Measurements from ENCODE around the gene HSDL2.
"Not testable (repeated sequence)": the region's sequence is repeated elsewhere in the genome, so short reads cannot be mapped to it uniquely, and the experiment has no call there.

Gene HSDL2

DNA sequence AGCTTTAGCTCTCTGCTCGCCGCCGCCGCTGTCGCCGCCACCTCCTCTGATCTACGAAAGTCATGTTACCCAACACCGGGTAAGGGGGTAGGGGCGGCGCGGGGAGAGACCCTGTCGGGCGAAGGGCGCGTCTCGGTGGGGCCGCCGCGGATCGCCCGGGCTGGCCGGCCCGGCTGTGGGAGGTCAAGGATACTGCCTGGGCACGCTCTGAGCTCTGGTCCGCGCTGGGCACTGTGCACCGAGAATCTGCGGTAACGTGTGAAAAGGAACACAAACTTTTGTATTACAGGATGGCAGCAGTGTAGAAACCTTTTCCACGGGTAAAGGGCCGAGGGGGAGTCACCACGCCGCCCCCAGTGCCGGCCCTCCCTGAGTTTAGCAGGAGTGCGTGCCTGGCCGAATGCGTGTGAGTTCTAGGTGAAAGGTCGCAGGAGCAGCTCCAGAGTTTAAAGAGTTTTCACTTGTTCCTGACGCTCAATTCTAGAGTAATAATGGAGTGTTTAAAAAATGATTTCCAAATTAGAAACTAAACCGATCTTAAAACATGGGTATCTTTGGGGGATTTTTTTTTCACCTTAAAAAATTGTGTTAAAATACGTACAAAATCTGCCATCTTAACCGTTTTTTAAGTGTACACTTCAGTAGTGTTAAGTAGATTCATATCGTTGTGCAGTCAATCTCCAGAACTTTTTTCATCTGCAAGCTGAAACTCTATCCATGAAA, at the start of gene HSDL2:
HSDL2 (plus strand) TSS at position 7 of the 723 bp plus-strand sequence; CDS start at position 63, 56 bp downstream.
- DNase-seq: peak; percentile 14

DNA sequence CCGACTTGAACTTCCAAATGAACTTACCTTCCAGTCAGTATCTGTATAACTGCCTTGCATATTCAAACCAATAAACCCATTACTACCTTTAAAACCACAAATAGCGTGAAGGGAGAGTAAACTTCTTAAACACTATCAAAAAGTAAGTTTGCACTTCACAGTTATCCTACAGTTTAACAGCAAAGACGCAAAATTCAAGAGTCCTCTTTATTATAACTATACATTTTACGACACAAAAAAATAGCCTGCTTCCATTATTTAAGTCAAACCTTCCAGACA, 48.3 kb upstream of the HSDL2 start:
- no peak for DNase-seq

DNA sequence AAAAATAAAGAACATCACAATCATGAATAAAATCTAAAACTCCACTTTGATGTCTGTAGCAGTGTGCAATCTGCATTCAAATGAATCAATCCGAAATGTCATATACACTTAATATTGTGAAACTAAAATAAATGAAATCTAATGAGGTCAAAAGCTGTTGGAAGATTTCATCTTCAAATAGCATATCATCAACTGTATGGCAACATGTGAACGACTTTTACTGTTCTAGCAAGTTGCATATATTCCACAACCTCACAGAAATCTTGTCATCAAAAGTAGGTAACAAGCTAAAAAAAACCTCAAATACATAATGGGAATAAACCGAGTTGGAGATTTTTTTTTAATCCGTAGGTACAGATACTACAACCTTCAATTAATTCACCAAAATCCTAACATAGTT, 47.7 kb upstream of the HSDL2 start:
- no peak for DNase-seq

DNA sequence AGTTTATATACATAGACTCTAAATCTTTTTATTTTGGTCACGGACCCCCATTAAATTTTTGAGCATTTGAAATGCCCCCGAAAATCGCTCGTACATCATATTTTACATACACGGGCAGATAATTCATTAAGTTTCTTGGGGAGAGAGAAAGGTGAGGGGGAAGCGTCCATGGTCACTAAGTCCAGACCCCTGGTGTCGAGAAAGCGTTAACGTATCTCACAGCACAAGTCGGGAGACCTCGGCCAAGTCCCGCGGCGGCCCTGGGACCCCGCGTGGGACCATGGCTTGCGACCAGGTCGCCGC, 47.3 kb upstream of the HSDL2 start:
- DNase-seq: no peak

DNA sequence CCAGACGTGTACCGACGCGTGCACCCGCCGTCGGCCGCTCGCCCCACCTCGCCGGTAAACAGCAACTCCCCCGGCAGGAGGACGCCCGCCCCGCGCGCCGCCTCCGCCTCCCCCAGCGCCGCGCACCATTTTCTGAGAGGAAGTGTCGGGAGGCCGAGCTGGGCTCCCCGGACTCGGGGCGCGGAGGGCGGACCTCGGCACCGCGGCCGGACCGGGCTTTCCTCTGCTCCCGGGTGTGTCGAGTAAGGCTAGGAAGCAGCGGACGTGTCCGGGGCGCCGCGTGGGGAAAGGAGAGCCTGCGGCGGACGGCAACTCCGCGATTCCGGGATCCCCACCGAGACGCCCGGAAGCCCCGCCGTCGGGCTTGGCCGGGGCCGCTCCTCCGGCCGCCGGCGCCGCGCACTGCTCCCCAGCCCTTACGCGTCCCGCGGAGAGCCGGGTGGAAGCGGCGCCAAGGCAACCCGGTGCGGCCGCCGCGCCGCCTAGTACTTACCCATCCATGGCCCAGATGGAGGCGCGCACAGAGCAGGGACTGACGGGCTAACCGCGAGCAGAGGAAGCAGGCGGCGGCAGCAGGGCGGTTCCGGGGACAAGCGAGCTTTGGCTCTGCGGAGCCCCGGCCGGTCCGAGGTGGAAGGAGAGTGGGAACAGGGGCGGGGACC, 46.8 kb upstream of the HSDL2 start, which contains the start of gene PTBP3:
PTBP3 (minus strand) TSS at position 643 of the 662 bp plus-strand sequence. CDS start 35,754 bp downstream, outside the sequence.
- DNase-seq: peak; percentile 60

DNA sequence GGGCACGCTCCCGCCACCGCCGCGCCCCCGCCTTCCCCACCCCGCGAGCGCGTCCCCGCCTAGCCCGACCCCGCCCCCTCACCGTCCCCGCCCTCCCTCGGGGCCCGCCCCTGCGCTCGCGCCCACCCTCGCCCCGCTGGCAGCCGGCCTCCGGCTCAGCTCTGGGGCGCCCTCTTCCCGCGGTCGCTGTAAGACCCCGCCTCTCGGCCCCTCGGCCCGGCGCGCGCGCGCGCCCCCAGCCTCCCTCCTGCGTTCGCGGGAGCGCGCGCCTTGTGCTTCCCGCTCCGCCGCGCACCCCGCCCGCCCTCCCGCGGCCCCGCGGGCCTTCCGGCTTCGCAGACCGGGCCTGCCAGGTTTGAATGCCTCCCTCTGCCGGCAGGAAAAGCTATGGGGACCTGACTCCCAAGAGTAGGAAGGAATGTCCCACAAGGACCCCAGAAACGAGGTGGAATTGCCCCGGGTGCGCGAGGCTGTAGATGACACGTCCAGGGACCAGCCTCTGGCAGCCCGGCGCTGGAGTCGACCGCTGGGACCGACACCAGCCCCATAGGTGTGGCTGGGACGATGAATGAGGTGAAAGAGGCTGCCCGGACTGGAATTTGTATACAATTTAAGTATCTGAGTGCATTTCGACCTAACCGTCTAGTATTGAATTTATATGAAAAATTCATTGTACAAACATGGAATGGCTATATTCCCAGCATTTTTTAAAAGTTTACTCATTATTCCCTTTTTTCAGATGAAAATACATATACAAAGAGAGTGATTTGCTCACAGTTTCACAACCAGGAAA, 46.1 kb upstream of the HSDL2 start:
- DNase-seq: peak; percentile 95

DNA sequence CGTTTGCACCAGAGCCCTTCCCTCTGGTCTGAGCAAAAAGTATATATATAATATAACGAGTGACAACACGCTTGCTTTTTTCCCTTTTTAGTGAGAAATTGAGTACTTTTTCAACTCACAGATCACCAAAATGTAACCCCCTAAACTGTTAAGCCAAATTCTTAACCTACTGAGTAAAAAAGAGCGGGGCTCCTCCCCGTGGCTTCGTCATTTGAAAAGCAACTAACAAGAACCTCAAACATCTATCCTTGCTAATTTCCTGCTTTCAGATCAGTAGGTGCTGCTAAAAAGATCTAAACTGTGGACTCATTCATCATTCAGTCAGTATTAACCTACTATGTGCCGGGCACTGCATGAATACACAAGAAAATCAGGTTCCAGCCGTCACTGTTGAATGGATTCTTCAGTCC, 45.5 kb upstream of the HSDL2 start:
- peak; percentile 25 for DNase-seq

DNA sequence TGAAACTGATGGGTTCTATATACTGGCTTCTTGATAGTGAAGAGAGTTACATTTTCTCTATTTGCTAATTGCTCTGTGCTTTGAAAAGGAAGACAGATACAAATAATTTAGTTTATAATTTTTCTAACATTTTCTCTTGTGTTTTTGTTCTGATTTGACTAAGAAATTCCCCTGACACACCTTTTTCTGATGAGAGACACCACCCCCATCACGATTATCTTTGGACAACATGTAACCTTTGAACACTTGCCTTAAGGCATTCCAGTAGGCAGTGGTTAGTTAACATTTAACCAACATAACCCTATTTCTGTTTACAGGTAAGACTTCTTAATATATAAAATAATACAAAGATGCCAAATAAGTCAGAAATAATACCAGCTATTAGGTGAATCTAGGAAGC, 42.4 kb upstream of the HSDL2 start:
- no peak for DNase-seq

DNA sequence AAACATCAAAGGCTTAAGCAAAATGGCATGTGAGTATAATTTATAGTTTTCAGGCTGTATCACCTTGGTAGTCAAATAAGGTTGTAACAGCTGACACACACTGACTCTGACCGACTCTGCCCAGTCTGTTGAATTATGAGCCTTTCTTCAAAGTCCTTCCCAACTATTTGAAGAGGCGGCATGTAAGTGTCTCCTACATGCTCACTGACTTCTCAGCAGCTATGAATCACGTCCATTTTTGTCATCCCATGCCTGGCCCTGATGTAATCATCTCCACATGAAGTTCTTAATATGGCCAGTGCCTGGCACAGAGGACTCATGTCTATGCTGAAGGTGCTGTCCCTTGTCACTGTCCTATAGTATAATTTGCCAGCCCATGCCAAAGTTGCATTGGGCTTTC, 41.3 kb upstream of the HSDL2 start:
- peak; percentile 68 for DNase-seq

DNA sequence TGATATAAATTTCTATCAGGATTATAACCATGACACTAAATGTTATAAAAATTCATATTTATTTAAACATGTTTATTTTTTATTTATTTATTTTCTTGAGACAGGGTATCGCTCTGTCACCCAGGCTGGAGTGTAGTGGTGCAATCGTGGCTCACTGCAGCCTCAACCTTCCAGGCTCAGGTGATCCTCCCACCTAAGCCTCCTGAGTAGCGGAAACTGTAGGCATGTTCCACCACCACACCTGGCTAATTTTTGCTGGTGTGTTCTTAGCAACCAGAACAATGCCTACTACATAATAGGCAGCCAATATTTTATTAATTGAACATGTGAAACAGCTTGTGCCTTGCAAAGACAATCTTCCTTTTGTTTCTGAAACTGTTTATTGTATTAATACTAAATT, 40.0 kb upstream of the HSDL2 start:
- DNase-seq: no peak

DNA sequence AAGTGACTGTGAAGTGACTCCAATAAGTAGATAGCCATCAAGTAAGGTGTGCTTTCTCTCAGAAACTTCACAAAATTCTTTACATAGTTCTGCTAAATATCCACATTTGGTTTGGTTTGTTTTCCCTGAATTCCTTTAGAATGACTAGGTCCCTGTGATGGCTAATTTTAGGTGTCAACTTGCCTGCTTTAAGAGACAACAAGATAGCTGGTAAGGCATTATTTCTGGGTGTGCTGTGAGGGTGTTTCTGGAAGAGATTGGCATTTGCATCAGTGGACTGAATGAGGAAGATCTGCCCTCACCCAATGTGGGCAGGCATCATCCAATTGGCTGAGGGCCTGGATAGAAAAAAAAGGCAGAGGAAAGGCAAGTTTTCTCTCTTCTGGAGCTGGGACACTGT, 38.2 kb upstream of the HSDL2 start:
- peak; percentile 80 for DNase-seq

DNA sequence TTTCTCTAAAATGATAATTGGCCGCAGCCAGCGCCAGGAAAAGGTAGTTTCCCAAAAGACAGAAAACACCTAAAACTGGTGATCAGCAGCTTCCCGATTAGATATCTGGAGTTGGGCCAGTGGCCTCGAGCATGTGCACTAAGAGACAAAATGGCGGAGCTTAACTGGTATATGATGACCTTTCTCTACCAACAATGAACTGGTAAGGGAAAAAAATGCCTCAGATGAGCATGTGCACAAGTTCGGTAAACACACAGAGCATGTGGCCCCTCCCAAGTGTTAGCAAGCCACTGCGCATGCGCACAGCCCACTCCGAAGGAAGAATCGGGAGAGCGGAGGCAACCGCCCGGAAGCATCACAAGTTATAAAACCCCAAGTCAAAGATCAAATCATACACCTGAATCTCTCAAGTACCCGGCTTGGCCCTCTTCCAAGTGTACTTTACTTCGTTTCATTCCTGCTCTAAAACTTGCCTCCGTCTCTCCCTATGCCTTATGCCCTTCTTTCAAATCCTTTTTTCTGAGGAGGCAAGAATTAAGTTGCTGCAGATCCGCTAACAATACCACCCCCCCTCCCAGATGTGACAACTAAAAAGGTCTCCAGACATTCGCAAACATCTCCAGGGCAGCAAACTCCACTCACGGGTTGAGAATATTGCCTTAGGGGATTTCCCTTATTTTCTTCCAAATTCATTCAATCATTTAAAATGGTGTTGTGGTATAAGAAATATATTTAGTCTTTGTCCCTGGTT, 31.5 kb upstream of the HSDL2 start:
- DNase-seq: peak; percentile 68

DNA sequence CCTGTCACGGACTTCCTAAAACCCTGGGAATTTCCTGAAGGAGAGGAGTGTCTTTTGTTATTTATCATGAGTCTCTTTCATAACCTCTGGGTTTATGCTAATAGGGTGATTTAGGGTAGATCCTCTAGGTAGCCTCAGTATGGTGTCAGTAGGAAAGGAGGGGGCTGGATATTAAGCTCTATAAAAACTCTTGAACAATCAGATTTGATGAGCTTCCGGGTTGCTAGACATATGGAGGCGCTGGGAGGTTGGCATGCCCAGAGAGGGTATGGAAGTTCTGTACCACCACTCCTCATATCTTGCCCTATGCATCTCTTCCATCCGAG, 30.9 kb upstream of the HSDL2 start:
- no peak for DNase-seq

DNA sequence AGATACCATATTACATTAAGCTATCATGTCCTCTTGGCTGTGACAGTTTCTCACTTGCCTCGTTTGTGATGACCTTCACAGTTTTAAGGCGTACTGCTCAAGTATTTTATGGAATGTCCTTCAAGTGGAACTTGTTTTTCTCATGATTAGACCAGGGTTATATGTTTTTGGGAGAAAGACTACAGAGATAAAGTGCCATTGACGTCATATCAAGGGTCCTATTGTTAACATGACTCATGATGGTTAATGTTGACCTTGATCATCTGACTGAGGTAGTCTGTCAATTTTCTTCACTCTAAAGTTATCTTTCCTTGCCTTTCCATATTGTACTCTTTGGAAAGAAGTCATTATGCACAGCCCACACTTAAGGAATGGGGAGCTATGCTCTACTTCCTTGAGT, 28.7 kb upstream of the HSDL2 start:
- no peak for DNase-seq

DNA sequence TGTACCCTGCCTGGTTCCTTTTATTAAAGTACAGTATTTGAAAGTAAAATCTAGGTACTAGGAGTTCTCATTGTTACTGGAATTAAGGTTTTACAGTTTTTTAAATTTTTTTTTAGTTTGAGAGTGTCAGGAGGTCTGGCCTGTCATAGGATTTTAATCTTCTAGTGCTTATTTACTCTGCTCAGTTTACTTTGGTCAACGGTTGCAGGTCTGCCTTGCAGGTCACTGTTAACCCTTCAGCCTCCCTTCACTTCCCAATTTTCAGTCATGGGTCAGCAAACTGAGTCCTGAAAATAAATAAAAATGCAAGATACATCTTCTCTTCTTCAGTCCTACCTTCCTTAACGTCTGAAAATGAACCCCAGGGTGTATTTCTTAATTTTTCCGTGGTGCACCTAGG, 27.7 kb upstream of the HSDL2 start:
- DNase-seq: no peak

DNA sequence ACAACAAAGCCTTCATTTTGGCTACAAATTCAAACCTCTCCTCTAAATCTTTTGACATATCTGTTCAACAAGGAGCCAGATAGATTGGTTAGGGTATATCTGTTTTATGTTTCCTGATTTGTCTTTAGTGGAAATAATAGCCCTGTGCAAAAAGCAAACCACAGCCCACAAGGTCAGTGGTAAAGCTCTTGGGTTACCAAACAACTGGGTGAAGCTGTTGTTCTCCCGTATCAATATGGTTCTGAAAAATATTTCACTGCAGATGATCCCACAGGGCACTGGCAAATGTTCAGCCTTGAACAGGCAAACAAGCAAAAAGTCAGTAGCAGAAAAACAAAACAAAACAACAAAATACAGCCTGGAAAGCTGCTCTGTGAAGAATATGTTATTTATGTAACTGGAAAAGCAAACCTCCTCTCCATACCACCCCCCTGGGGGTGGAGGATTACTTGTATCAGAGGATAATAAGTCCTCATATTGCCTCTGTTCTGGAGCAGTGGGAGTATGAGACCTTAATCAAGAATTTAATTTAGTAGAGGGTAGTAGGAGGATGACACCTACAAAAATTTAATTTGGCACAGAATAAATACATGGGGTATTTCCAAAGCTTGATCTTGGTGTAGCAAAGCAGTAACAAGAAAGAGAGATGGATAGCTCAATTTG, 25.7 kb upstream of the HSDL2 start:
- no peak for DNase-seq

DNA sequence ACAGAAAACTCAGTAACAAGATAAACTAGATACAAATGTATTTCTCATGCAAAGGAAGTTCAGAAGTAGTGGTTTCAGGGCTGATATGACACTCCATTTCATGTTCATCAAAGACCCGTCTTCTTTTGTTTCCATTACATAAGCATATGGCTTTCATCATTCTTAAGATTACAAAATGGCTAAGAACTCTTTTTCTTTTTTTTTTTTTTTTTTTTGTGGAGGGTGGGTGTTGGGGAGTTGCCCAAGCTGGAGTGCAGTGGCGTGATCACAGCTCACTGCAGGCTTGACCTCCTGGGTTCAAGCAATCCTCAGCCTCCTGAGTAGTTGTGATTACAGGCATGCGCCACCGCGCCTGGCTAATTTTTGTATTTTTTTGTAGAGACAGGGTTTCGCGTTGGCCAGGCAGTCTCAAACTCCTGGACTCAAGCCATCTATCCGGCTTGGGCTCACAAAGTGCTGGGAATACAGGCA, 24.4 kb upstream of the HSDL2 start:
- no peak for DNase-seq

DNA sequence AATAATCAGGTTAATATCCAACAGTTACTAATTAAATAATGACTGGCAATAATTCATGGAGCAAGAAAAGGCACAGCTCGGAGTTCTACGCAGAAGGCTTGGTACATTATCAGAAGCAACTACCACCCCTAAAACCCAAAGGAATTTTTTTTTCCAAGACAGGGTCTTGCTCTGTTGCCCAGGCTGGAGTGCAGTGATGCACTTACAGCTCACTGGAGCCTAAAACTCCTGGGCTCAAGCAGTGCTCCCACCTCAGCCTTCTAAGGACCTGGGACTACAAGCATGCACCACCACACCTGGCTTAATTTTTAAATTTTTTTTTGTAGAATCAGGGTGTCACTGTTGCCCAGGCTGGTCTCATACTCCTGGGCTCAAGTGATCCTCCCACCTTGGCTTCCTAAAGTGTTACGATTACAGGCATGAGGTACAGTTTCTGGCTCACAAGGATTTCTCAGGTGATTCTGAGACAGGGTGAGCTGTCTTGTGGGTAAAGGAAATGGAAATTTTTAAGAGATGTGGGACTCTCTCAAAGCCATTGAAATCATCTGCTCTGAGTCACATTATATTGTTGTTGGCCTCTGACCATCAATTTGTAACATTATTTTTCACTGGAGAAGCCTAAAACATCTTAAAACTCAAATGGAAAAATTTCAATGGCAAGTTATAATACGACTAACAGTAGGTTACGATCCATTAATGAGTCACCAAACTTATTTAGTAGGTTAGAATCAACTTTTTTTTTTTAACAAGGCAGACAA, 19.7 kb upstream of the HSDL2 start:
- peak; percentile 46 for DNase-seq

DNA sequence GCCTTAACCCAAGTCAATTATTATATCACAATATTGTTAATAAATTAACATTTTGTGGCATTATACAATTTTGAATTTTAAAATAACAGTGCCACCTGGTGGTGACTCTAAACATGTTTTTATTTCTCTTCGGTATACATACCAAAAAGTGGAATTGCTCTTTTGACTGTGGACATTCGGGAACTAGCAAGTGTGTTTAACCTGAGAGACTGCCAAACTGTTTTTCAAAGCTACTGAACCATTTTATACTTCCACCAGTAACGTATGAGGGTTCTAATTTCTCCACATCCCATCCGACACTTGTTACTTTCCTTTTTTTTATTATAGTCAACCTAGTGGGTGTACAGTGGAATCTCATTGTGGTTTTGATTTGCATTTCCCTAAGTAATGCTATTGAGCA, 18.3 kb upstream of the HSDL2 start:
- peak; percentile 47 for DNase-seq

DNA sequence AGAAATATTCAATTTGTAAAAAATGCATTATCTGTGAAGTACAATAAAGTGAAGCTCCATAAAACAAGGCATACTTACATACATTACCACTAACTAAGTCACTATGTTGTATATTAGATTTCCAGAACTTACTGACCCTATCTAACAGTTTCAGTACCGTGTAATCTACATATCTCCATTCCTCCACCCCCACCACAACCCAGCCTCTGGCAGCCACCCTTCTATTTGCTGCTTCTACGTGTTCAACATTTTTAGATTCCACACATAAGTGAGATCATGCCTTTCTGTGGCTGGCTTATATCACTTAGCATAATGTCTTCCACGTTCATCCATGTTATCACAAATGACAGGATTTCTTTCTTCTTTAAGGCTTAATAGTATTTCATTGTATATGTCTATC, 15.1 kb upstream of the HSDL2 start:
- no peak for DNase-seq

DNA sequence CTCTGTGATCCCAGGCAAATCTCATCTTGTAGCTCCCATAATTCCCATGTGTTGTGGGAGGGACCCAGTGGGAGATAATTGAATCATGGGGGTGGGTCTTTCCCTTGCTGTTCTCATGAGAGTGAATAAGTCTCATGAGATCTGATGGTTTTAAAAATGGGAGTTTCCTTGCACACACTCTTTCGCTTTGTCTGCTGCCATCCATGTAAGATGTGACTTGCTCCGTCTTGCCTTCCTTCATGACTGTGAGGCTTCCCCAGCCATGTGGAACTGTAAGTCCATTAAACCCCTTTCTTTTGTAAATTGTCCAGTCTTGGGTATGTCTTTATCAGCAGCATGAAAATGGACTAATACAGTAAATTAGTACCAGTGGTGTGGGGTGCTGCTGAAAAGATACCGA, 14.7 kb upstream of the HSDL2 start:
- not testable (repeated sequence) for DNase-seq

DNA sequence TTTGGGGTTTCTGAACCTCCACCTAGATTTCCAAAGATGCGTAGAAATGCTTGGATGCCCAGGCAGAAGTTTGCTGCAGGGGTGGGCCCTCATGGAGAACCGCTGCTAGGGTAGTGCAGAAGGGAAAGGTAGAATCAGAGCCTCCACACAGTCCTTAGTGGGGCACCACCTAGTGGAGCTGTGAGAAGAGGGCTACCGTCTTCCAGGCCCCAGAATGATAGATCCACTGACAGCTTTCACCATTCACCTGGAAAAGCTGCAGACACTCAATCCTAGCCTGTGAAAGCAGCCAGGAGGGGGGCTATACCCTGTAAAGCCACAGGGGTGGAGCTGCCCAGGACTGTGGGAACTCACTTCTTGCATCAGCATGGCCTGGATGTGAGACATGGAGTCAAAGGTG, 13.3 kb upstream of the HSDL2 start:
- no peak for DNase-seq

Data from fibroblast of upper back skin (primary cell).